ENCODE measurements around the gene ZDHHC18.

The ZDHHC18 gene

DNA sequence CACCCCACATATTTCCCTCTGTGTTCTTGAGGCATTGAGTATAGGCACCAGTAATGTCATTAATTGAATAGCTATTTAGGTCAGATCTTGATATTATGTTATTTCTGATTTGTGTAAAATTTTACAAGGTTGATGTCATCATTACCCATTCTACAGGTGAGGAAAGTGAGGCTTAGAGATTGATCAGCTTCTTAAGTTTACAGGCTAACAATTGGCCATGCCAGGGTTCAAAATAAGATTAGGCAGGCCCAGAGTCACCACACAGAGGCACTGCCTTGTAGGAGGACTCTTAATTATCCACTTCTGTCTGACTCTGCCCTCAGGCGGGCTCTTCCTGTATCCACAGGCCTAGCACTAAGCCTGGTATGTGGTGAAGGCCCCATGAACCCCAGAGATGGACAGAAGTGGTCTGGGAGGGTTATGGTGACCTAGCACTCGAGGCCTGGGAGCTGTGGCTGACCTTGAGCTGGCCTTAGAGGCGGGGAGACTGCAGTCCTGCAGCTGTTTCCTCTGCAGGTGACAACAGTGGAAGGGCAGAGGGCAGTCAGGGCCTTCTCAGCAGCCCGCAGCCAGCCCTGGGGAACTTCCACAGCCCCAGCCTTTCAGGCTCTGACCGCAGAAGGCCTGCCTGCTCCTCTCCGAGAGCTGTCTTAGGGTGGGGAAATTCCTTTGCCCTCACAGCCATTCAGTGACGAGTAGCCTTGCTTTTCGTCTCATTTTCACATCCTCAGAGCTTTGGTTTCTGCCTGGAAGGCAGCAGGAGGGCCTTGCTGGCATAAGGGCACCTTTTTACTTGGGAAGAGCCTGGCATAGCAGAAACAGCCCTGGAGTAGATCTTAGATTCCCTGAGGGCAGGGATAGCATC is 12.2 kb downstream of the ZDHHC18 start:
- no peak for TF ChIP-seq GATA3 (IDR thresholded peaks at IDR 0.05; ENCODE audit: low read depth, low read length)
- no peak for TF ChIP-seq GATA2 (IDR thresholded peaks at IDR 0.05; ENCODE audit: low read depth, low read length)

GRCh38 chr1:26839339-26839722 is 12.8 kb downstream of the ZDHHC18 start:
- TF ChIP-seq GATA2 (IDR thresholded peaks at IDR 0.05; ENCODE audit: low read depth, low read length) (no peak), GATA3 (IDR thresholded peaks at IDR 0.05; ENCODE audit: low read depth, low read length) (no peak)

GRCh38 chr1:26839779-26840178 is 13.3 kb downstream of the ZDHHC18 start:
- TF ChIP-seq GATA3 (IDR thresholded peaks at IDR 0.05; ENCODE audit: low read depth, low read length) (no peak), GATA2 (IDR thresholded peaks at IDR 0.05; ENCODE audit: low read depth, low read length) (no peak)

GRCh38 chr1:26844424-26845196 is 18.1 kb downstream of the ZDHHC18 start:
- TF ChIP-seq GATA3 (IDR thresholded peaks at IDR 0.05; ENCODE audit: low read depth, low read length) (no peak), GATA2 (IDR thresholded peaks at IDR 0.05; ENCODE audit: low read depth, low read length) (no peak)

DNA sequence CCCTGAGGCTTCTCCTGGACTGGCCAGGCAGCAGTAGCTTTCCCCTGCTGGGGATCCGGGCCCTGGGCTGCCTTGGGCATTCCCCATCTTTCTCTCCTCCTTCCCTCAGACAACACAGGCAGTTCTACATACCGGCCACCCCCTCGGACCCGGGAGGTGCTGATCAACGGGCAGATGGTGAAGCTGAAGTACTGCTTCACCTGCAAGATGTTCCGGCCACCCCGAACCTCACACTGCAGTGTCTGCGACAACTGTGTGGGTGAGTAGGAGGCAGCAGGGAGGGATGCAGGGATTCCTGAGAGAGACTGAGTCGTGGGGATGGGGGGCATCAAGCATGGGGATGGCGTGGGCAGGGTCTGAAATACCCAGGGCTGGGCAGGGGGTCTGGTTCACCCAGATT is 22.0 kb downstream of the ZDHHC18 start:
- no peak for TF ChIP-seq GATA2 (IDR thresholded peaks at IDR 0.05; ENCODE audit: low read depth, low read length)

DNA sequence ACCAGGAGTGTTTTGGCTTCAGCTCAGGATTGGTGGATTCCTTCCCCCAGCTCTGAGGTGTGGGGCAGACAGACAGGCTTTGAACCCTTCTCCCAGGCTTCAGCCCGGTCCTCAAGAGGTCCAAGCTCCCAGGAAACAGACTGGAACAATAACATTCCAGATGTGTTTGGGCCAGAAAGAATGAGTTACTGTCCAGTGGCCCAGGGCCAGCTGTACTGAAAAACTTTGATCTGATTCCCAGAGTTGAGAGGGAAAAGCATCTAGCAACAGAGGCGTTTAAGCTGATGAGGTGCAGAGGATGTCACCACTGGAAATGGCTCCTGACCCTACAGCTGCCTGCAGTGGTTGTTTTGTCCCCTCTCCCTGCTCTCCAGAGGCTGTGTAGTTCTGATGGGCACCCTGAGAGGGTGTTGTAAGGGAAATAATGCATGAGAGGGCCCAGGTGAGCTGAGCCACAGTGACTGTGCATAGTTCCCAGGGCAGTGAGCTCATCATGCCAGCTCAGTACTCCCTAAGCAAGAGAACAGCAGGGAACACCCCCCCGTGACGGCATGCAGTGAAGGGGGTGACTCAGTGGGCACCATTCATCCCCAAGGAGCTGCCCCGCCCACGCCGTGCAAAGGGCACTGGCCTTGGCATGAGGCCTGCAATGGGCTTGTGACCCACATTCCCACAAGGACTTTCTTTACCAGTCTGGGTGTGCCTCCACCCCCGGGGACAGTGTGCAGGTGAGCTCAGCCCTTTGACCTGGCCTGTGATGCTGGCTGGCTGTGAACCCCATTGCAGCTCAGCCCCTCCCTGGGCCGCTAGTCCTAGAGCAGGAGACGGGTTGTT is 22.7 kb downstream of the ZDHHC18 start:
- TF ChIP-seq GATA3 (IDR thresholded peaks at IDR 0.05; ENCODE audit: low read depth, low read length), result no peak
- TF ChIP-seq GATA2 (IDR thresholded peaks at IDR 0.05; ENCODE audit: low read depth, low read length), result no peak

DNA sequence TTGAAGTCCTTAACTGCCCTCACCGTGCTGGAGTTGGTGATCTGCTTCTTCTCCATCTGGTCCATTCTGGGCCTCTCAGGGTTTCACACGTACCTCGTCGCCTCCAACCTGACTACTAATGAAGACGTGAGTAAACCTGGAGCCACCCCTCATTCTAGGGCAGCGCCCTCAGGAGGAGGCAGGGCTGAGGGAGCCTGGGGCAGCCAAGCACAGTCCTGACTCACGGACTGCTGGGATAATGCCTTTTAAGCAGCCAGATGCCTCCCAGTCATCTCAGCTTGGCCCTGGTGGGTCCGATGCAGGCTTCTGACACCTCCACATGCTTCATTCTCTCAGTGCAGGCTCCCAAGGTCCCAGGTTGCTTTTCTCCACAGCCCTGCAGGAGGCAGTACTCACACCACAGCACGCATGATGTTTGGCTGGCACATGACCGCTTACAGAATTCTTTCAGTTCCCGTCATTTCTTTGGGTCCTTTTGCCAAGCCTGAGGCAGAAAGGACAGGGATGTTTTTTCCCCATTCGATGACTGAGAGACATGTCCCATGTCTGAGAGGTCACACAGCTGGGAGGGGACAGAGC is 24.7 kb downstream of the ZDHHC18 start:
- TF ChIP-seq GATA2 (IDR thresholded peaks at IDR 0.05; ENCODE audit: low read depth, low read length) (no peak), GATA3 (IDR thresholded peaks at IDR 0.05; ENCODE audit: low read depth, low read length) (no peak)

DNA sequence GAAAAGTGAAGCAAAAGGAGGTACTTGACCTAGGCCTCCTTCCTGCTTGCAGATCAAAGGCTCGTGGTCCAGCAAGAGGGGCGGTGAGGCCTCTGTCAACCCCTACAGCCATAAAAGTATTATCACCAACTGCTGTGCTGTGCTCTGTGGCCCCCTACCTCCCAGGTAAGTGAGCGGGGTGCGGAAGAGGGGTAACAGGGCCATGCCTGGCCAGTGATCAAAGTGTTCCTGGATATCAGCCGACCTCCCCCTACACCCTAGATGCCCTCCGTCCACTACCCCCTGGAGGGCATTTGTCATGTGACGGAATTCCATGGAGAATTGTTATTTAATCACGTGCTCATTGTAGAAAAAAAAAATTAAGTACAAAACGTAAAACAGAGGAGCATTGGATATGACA is 26.2 kb downstream of the ZDHHC18 start:
- TF ChIP-seq GATA2 (IDR thresholded peaks at IDR 0.05; ENCODE audit: low read depth, low read length), result no peak
- no peak for TF ChIP-seq GATA3 (IDR thresholded peaks at IDR 0.05; ENCODE audit: low read depth, low read length)

GRCh38 chr1:26853156-26853555 is 26.7 kb downstream of the ZDHHC18 start:
- TF ChIP-seq GATA3 (IDR thresholded peaks at IDR 0.05; ENCODE audit: low read depth, low read length) (no peak), GATA2 (IDR thresholded peaks at IDR 0.05; ENCODE audit: low read depth, low read length) (no peak)

DNA sequence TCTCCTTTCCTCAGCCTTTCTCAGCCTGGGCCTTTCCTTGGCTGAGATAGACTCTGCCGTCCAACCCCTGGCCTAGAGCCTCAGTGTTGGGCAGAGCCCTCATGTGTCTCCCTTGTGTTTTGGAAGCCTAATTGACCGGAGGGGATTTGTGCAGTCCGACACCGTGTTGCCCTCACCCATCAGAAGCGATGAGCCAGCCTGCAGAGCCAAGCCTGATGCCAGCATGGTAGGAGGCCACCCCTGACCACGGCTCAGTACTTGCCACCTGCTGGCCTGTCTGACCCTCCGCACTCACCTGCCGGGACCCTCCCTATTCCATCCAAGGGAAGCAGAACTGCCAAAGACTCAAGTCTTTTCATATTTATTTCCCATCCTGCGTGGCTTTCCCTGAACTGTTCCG is 27.1 kb downstream of the ZDHHC18 start:
- no peak for TF ChIP-seq GATA3 (IDR thresholded peaks at IDR 0.05; ENCODE audit: low read depth, low read length)
- no peak for TF ChIP-seq GATA2 (IDR thresholded peaks at IDR 0.05; ENCODE audit: low read depth, low read length)

- TF ChIP-seq GATA3 (IDR thresholded peaks at IDR 0.05; ENCODE audit: low read depth, low read length) (no peak), GATA2 (IDR thresholded peaks at IDR 0.05; ENCODE audit: low read depth, low read length) (no peak)
These were observed 28.4 kb downstream of the ZDHHC18 start for GRCh38 chr1:26854906-26855305.

DNA sequence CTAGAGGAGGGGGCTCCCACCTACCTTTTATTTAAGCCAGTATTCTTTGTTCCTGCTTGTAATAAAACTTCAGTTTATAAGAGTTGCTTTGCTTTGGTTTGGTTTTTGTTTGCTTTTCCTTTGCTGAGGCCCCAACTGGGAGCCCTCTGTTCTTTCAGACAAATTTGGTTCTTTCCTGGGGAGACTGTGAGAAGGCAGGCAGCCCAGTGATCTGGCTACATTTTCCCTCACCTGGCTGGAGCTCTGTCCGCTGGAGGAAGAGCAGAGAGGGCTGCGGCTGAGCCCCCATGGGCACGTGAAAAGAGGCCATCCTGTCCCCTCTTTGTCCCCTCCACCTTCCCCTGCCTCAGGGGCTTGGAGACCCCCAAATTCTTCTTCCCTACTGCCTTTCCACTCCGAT is 29.1 kb downstream of the ZDHHC18 start:
- TF ChIP-seq GATA2 (IDR thresholded peaks at IDR 0.05; ENCODE audit: low read depth, low read length) (no peak), GATA3 (IDR thresholded peaks at IDR 0.05; ENCODE audit: low read depth, low read length) (no peak)

GRCh38 chr1:26856181-26856580 is 29.7 kb downstream of the ZDHHC18 start:
- TF ChIP-seq GATA3 (IDR thresholded peaks at IDR 0.05; ENCODE audit: low read depth, low read length) (no peak), GATA2 (IDR thresholded peaks at IDR 0.05; ENCODE audit: low read depth, low read length) (no peak)
